Kidney epithelial cell (primary cell): ENCODE measurements around the gene DMRTB1. TPM values are rescaled to one million over a fixed set of nuclear protein-coding genes. Genes with fewer than 3 reads are reported as not detected.

Experiments used
- DNase-seq: peaks from one replicate; pipeline ENCODE4 v3.0.0-alpha.2; 2010; ENCODE audit warnings: low read depth
- H3K27me3 ChIP-seq: 2 replicates; pipeline ENCODE4 v1.6.0; 2011; ENCODE audit warnings: low read length; ENCODE audit not compliant: control insufficient read depth, insufficient read depth
- H3K36me3 ChIP-seq: 2 replicates; pipeline ENCODE4 v1.5.1; 2011; ENCODE audit warnings: low read length; ENCODE audit not compliant: control insufficient read depth, insufficient read depth
- H3K4me3 ChIP-seq: 2 replicates; pipeline ENCODE4 v1.5.1; 2011; ENCODE audit warnings: low read depth, mild to moderate bottlenecking, control low read depth, low read length
- CTCF ChIP-seq: IDR thresholded peaks from 2 replicates; pipeline ENCODE4 v1.5.1; 2011; ENCODE audit warnings: mild to moderate bottlenecking, moderate library complexity, low read length, control low read depth, inconsistent platforms; ENCODE audit not compliant: insufficient read depth, poor library complexity, severe bottlenecking
- total RNA-seq: library from RNA; depleted of rRNA; stranded (reverse); fragments of >200 nt; gene quantifications from 2 replicates; pipeline ENCODE4 v1.2.3, GENCODE V29; 2015

Gene DMRTB1
- total RNA-seq, 1 donor from 2014 or later = not detected

- DNase-seq = no peak
- no peak for TF ChIP-seq CTCF
- no peaks in the 10 kb centered on the region for H3K27me3 ChIP-seq
- no peak overlapping the region for H3K4me3 ChIP-seq
- no peaks in the 10 kb centered on the region for H3K36me3 ChIP-seq
These were observed 42.1 kb upstream of the DMRTB1 start for GRCh38 chr1:53417074-53417511.

DNA sequence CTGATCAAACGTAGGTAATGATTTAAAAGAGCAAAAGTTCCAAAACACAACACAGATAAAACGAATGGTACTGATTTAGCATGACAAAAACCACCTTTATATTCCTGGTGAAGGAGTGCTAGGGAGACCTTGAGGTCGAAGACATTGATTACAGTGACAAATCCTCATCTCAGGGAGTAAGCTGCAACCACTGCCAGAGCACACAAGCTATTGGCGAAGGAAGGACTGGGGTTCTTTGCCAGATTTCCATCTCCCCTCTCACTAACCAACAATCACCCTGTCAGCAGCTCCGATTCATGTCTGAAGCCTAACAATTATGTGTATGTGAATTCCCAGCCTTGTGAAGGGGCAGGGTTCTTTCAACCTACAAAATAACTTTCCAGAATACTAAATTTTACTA is 40.2 kb upstream of the DMRTB1 start:
- no peak for TF ChIP-seq CTCF
- Histone ChIP-seq H3K4me3 (no peak overlapping the region), H3K27me3 (no peaks in the 10 kb centered on the region), H3K36me3 (no peaks in the 10 kb centered on the region)
- DNase-seq = no peak

GRCh38 chr1:53420341-53420740 is 38.9 kb upstream of the DMRTB1 start:
- DNase-seq = no peak
- Histone ChIP-seq H3K27me3 (no peaks in the 10 kb centered on the region), H3K36me3 (no peaks in the 10 kb centered on the region), H3K4me3 (no peak overlapping the region)
- no peak for TF ChIP-seq CTCF

DNA sequence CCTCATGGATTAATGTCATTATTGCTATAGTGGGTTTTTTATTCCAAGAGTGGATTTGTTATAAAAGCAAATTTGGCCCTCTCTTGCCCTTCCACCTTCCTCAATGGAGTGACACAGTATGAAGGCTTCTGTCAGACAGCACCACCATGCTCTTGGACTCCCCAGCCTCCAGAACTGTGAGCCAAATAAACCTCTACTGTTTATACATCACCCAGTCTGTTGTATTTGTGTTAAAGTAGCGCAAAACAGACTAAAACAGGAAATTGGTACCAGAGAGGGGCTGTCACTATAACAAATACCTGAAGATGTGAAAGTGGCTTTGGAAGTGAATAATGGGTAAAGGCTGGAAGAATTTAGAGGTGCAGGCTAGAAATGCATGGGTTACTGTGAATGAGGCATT is 38.0 kb upstream of the DMRTB1 start:
- Histone ChIP-seq H3K27me3 (no peaks in the 10 kb centered on the region), H3K4me3 (no peak overlapping the region), H3K36me3 (no peaks in the 10 kb centered on the region)
- DNase-seq = no peak
- TF ChIP-seq CTCF = no peak

DNA sequence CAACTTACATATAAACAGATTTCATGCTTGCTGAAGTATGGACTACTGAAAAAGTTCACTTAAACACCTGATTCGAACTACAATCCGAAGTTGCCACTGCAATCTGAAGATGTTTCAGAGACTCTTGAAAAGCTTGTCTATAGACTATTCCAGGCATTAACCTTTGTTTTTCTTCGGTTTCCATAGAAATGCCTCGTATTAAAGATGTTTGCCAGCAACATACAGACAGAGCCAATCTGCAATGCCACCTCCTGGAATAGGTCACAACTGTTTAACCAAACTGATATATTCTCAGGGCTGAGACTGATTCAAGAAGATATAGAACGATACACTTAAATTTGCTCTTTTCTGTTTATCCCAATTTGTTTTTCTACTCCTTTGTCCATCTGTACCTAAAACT is 28.9 kb upstream of the DMRTB1 start:
- no peak overlapping the region for H3K4me3 ChIP-seq
- H3K36me3 ChIP-seq = no peaks in the 10 kb centered on the region
- DNase-seq = no peak
- H3K27me3 ChIP-seq = no peaks in the 10 kb centered on the region
- TF ChIP-seq CTCF = no peak

DNA sequence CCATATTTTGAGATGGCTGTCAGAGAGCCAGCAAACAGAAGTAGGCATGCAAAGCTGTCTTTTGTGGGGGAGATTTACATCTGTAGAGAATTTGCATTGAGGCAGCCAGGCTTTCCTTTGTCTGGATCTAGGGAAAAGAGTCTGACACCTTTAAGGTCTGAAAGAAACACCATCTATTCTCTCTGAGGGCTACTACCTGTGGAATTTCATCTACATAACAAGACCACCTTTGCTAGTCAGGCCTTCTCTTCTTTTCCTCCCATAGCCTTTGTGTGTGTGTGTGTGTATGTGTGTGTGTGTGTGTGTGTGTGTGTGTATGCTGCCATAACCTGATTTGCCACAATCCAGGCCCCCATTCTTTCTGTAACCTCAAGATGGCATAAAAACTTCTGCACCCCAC is 28.4 kb upstream of the DMRTB1 start:
- no peak for TF ChIP-seq CTCF

More for the DNA sequence above, 28.4 kb upstream of the DMRTB1 start:
- H3K4me3 ChIP-seq = no peak overlapping the region
- H3K36me3 ChIP-seq = no peaks in the 10 kb centered on the region
- no peak for DNase-seq
- H3K27me3 ChIP-seq = no peaks in the 10 kb centered on the region
